GM12878 (cell line): ENCODE data around the gene MTMR3. TPM values are rescaled to one million over a fixed set of nuclear protein-coding genes. Genes with fewer than 3 reads are reported as not detected.

Source experiments
- ATAC-seq: fragments of 200-7000 bp; cut with Tn5 transposase; 3 replicates; pipeline ENCODE4 v1.9.1; 2020; ENCODE audit warnings: mild to moderate bottlenecking, moderate library complexity
- BruUV-seq: library from RNA; stranded (reverse); fragments of 400-500 nt; replicated peaks from 2 replicates; lab custom pipeline; 2021; lab: Mats Ljungman, UMichigan
- CTCF ChIA-PET: fragments of 300-600 bp; sonication (Branson Sonifier 250); formaldehyde crosslinking; extraction: SDS; loops from one replicate; lab custom pipeline; 2021; ENCODE audit warnings: inconsistent platforms; lab: Yijun Ruan, JAX
- POLR2A ChIA-PET: fragments of 350-600 bp; formaldehyde crosslinking; extraction: SDS; loops from one replicate; lab custom pipeline; 2021; ENCODE audit warnings: inconsistent platforms; lab: Charles Lee
- RAD21 ChIA-PET: fragments of 300-600 bp; sonication (Branson Sonifier 250); formaldehyde crosslinking; loops from one replicate; lab custom pipeline; 2023; ENCODE audit warnings: antibody characterized with exemption; ENCODE audit not compliant: unreplicated experiment; lab: Charles Lee
- SMC1A ChIA-PET: fragments of 300-600 bp; sonication (Branson Sonifier 250); formaldehyde crosslinking; loops from one replicate; lab custom pipeline; 2023; ENCODE audit not compliant: unreplicated experiment, uncharacterized antibody; lab: Charles Lee
- DNase-seq: peaks from one replicate; pipeline ENCODE4 v3.0.0-alpha.2; 2011; ENCODE audit warnings: low read depth, low spot score
- FAIRE-seq: peaks from 3 replicates; lab custom pipeline; 2011; peaks lifted over from hg19 to GRCh38; lab: Jason Lieb, UNC
- H2AFZ ChIP-seq: 2 replicates; pipeline ENCODE4 v1.6.0; 2011; ENCODE audit warnings: low read depth, low read length, control low read depth; ENCODE audit not compliant: control insufficient read depth
- H3K27ac ChIP-seq: 2 replicates; pipeline ENCODE4 v1.5.1; 2011; ENCODE audit warnings: control low read depth; ENCODE audit not compliant: control insufficient read depth, insufficient read depth
- H3K27me3 ChIP-seq, 2 experiments: replicated peaks in 1 of 2; 2 replicates each; pipeline versions ENCODE4 v1.6.0 to v1.6.1; 2011; ENCODE audit warnings: low read length in 1 of 2; ENCODE audit not compliant: control insufficient read depth in 2 of 2, insufficient read depth in 2 of 2
- H3K36me3 ChIP-seq, 2 experiments: 2 replicates each; pipeline ENCODE4 v1.5.1; 2011; ENCODE audit warnings: low read length in 1 of 2; ENCODE audit not compliant: control insufficient read depth in 2 of 2, insufficient read depth in 2 of 2
- H3K4me1 ChIP-seq: 2 replicates; pipeline ENCODE4 v1.6.1; 2011; ENCODE audit warnings: mild to moderate bottlenecking, low read length, moderate library complexity, mixed read lengths; ENCODE audit not compliant: control insufficient read depth, insufficient read depth
- H3K4me2 ChIP-seq: 2 replicates; pipeline ENCODE4 v1.6.0; 2011; ENCODE audit warnings: control low read depth; ENCODE audit not compliant: control insufficient read depth, insufficient read depth
- H3K4me3 ChIP-seq: fragments of 200-600 bp; sonication (generic); 2 replicates; pipeline ENCODE4 v1.5.1; 2016
- H3K79me2 ChIP-seq: 2 replicates; pipeline ENCODE4 v1.6.0; 2011; ENCODE audit warnings: low read length; ENCODE audit not compliant: control insufficient read depth, insufficient read depth
- H3K9ac ChIP-seq: 2 replicates; pipeline ENCODE4 v1.8.0; 2011; ENCODE audit warnings: low read length, control low read depth, mixed read lengths; ENCODE audit not compliant: control insufficient read depth, insufficient read depth
- H3K9me3 ChIP-seq: replicated peaks from 3 replicates; pipeline ENCODE4 v1.5.1; 2011; ENCODE audit warnings: mild to moderate bottlenecking, low read length; ENCODE audit not compliant: control insufficient read depth, insufficient read depth
- H4K20me1 ChIP-seq: 2 replicates; pipeline ENCODE4 v1.6.0; 2011; ENCODE audit not compliant: control insufficient read depth, insufficient read depth
- CBX3 ChIP-seq: fragments of 200-600 bp; sonication (generic); IDR thresholded peaks from 2 replicates; pipeline ENCODE4 v1.6.1; 2016; ENCODE audit warnings: low read depth, borderline replicate concordance
- EP300 ChIP-seq, 2 experiments: fragments of 150-350 bp in 1 of 2; IDR thresholded peaks; 2 replicates each; pipeline ENCODE4 v1.6.1; 2011 to 2012; ENCODE audit warnings: low read depth in 2 of 2, low read length in 2 of 2, borderline replicate concordance in 1 of 2, improper control_type of control experiment in 1 of 2, inconsistent platforms in 1 of 2; ENCODE audit not compliant: control insufficient read depth in 1 of 2
- ETV6 ChIP-seq, 2 experiments: fragments of 450-650 bp in 1 of 2; IDR thresholded peaks in 1 of 2; conservative IDR thresholded peaks in 1 of 2; 2 replicates each; pipeline ENCODE4 v1.6.1; 2014; ENCODE audit warnings: antibody characterized with exemption in 1 of 2, borderline replicate concordance in 1 of 2, low read depth in 1 of 2, mild to moderate bottlenecking in 1 of 2, moderate library complexity in 1 of 2
- NR2C2 ChIP-seq: IDR thresholded peaks from 2 replicates; pipeline ENCODE4 v1.6.1; 2011; ENCODE audit warnings: borderline replicate concordance, low read depth; ENCODE audit not compliant: control insufficient read depth, insufficient read length
- PAX8 ChIP-seq: fragments of 450-650 bp; IDR thresholded peaks from 2 replicates; pipeline ENCODE4 v1.6.1; 2017; ENCODE audit warnings: mild to moderate bottlenecking, moderate library complexity
- POLR2A ChIP-seq: IDR thresholded peaks from 2 replicates; pipeline ENCODE4 v1.6.1; 2011; ENCODE audit warnings: low read depth, mild to moderate bottlenecking, low read length
- RAD21 ChIP-seq: IDR thresholded peaks from 2 replicates; pipeline ENCODE4 v1.6.1; 2011; ENCODE audit warnings: mild to moderate bottlenecking, low read depth, low read length, moderate library complexity; ENCODE audit not compliant: insufficient read depth
- SMARCA5 ChIP-seq: fragments of 450-650 bp; IDR thresholded peaks from 2 replicates; pipeline ENCODE4 v1.6.1; 2017; ENCODE audit warnings: mild to moderate bottlenecking
- ZBTB33 ChIP-seq: fragments of 450-650 bp; IDR thresholded peaks from 2 replicates; pipeline ENCODE4 v1.6.1; 2017; ENCODE audit warnings: mild to moderate bottlenecking
- WGBS: methylation state at CpG from one replicate; pipeline ENCODE4 v1.1.6; 2016; ENCODE audit warnings: low lambda C conversion rate; ENCODE audit not compliant: insufficient replicate concordance, insufficient coverage; ENCODE audit errors: missing lambda C conversion rate; 5-methylcytosine and 5-hydroxymethylcytosine counted together
- in situ Hi-C: fragments of 300-500 bp; cut with MboI; formaldehyde crosslinking; loops from 9 replicates; pipeline ENCODE4 v1.14.3; 2018; ENCODE audit warnings: mixed read lengths
- intact Hi-C: fragments of 100-400 bp; cut with micrococcal nuclease; formaldehyde crosslinking; loops from one replicate; pipeline ENCODE4 v1.14.2; 2022; ENCODE audit not compliant: unreplicated experiment
- polyA plus RNA-seq, 11 experiments: library from polyadenylated mRNA; depleted of rRNA in 4 of 11; unstranded in 6 of 11; stranded (reverse) in 5 of 11; fragments of >200 nt; fragmentation: Nextera tagmentation in 4 of 11; fragmentation: Illumina TruSeq in 1 of 11; extraction: Ambion mirVana in 4 of 11; extraction: Trizol in 1 of 11; gene quantifications; 1 replicate in 1 of 11; 2 replicates in 10 of 11; pipeline versions ENCODE4 v1.2.1 to v1.2.3, GENCODE V29; 2011 to 2016; ENCODE audit warnings: inconsistent platforms in 2 of 11, missing spikeins in 2 of 11, low read depth in 1 of 11
- total RNA-seq, 4 experiments: library from RNA; depleted of rRNA in 3 of 4; stranded (reverse); fragments of >200 nt in 3 of 4; fragmentation: Illumina TruSeq in 1 of 4; extraction: Trizol in 1 of 4; gene quantifications; 2 replicates each; pipeline versions ENCODE4 v1.2.1 to v1.2.3, GENCODE V29; 2013 to 2021
- TF ChIP-seq, protein P1 (sequence below): fragments of 450-650 bp; IDR thresholded peaks from 2 replicates; pipeline ENCODE4 v1.6.1; 2016; ENCODE audit warnings: mild to moderate bottlenecking, moderate library complexity, borderline replicate concordance

MTMR3 gene
- total and polyA plus RNA-seq, 10 of the 15 experiments (the other 5 are each of a cell fraction or from before 2014, with no cell fraction given), result 1.4 to 23.7 (median 10.6) TPM

DNA sequence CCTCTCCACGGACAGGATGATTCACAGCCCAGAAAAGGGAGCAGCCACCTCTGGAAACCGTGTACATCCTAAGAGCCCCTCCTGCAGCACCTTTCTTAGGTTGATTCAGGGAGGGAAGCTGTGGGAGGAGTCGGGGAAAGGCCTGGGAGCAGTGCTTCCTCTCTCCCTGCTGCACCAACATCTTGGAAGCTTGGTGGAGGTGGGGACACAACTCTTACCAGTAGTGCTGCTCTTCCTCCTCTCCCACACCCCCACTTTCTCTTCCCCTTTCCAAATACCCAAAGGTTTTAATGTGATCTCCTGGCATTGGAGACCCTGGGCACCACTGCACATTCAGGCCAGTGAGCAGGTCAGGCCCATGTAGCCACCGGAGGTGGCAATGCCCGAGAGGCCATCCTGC lies 150.9 kb downstream of the MTMR3 start (continued):
- TF ChIP-seq EP300 (IDR thresholded peaks at IDR 0.05; ENCODE audit: borderline replicate concordance in 1 of 2, control insufficient read depth in 1 of 2, low read depth in 2 of 2, low read length in 2 of 2) (no peak), PAX8 (no peak)

GRCh38 chr22:30036656-30037055 lies 153.7 kb downstream of the MTMR3 start:
- no peaks in the 10 kb centered on the region for H3K9me3 ChIP-seq
- in situ Hi-C loops, result no loop called here
- intact Hi-C loops, result no loop called here
- H3K4me1 ChIP-seq, result no peaks in the 10 kb centered on the region
- ChIA-PET CTCF (no interaction called here), SMC1A (interaction anchor here (2.2 kb wide), 1 partner anchor 39 kb away, joined by 5 read pairs; no protein-coding TSS in a partner anchor), POLR2A (no interaction called here), RAD21 (no interaction called here)
- H4K20me1 ChIP-seq, result no peaks in the 10 kb centered on the region
- H3K9ac ChIP-seq, result no peak overlapping the region
- no peak overlapping the region for H3K4me3 ChIP-seq
- H3K4me2 ChIP-seq, result no peak overlapping the region
- no peaks in the 10 kb centered on the region for H3K79me2 ChIP-seq
- WGBS, result 0% methylated on average over 2 of the region's 2 CpGs
- H3K27ac ChIP-seq, result no peak overlapping the region
- H3K36me3 ChIP-seq, result no peaks in the 10 kb centered on the region
- H3K27me3 ChIP-seq, result no peaks in the 10 kb centered on the region
- no peak overlapping the region for H2AFZ ChIP-seq
- TF ChIP-seq ETV6 (conservative IDR thresholded peaks at IDR 0.05 in 1 of 2, IDR thresholded peaks at IDR 0.05 in 1 of 2; ENCODE audit: borderline replicate concordance in 1 of 2, low read depth in 1 of 2) (no peak), POLR2A (no peak)
- ATAC-seq (no peak), DNase-seq (no peak), FAIRE-seq (no peak)
- BruUV-seq, result no TSS peak

GRCh38 chr22:30038219-30038618 lies 155.2 kb downstream of the MTMR3 start:
- H3K9ac ChIP-seq, result no peak overlapping the region
- WGBS, result 63% methylated on average over 3 of the region's 3 CpGs
- in situ Hi-C loops (no loop called here), intact Hi-C loops (no loop called here)
- no peak overlapping the region for H3K4me3 ChIP-seq
- H3K9me3 ChIP-seq, result no peaks in the 10 kb centered on the region
- H2AFZ ChIP-seq, result no peak overlapping the region
- FAIRE-seq (no peak), ATAC-seq (no peak), DNase-seq (no peak)
- no peak overlapping the region for H3K4me2 ChIP-seq
- no peaks in the 10 kb centered on the region for H3K27me3 ChIP-seq
- no peaks in the 10 kb centered on the region for H4K20me1 ChIP-seq
- POLR2A ChIA-PET, result no interaction called here
- no TSS peak for BruUV-seq
- no peaks in the 10 kb centered on the region for H3K79me2 ChIP-seq
- CTCF ChIA-PET, result interaction anchor here (0.8 to 1.5 kb wide), 2 partner anchors 10 to 39 kb away, joined by 3 to 6 read pairs; no protein-coding TSS in a partner anchor
- H3K27ac ChIP-seq, result no peak overlapping the region
- H3K36me3 ChIP-seq, result no peaks in the 10 kb centered on the region
- no peaks in the 10 kb centered on the region for H3K4me1 ChIP-seq
- RAD21 ChIA-PET, result no interaction called here
- SMC1A ChIA-PET, result interaction anchor here (0.6 kb wide), 1 partner anchor 47 kb away, joined by 3 read pairs; no protein-coding TSS in a partner anchor
- no peak for TF ChIP-seq NR2C2
- no peak for TF ChIP-seq ZBTB33
- TF ChIP-seq, protein P1, sequence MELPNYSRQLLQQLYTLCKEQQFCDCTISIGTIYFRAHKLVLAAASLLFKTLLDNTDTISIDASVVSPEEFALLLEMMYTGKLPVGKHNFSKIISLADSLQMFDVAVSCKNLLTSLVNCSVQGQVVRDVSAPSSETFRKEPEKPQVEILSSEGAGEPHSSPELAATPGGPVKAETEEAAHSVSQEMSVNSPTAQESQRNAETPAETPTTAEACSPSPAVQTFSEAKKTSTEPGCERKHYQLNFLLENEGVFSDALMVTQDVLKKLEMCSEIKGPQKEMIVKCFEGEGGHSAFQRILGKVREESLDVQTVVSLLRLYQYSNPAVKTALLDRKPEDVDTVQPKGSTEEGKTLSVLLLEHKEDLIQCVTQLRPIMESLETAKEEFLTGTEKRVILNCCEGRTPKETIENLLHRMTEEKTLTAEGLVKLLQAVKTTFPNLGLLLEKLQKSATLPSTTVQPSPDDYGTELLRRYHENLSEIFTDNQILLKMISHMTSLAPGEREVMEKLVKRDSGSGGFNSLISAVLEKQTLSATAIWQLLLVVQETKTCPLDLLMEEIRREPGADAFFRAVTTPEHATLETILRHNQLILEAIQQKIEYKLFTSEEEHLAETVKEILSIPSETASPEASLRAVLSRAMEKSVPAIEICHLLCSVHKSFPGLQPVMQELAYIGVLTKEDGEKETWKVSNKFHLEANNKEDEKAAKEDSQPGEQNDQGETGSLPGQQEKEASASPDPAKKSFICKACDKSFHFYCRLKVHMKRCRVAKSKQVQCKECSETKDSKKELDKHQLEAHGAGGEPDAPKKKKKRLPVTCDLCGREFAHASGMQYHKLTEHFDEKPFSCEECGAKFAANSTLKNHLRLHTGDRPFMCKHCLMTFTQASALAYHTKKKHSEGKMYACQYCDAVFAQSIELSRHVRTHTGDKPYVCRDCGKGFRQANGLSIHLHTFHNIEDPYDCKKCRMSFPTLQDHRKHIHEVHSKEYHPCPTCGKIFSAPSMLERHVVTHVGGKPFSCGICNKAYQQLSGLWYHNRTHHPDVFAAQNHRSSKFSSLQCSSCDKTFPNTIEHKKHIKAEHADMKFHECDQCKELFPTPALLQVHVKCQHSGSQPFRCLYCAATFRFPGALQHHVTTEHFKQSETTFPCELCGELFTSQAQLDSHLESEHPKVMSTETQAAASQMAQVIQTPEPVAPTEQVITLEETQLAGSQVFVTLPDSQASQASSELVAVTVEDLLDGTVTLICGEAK, result no peak
- TF ChIP-seq RAD21, result no peak
- no peak for TF ChIP-seq SMARCA5
- TF ChIP-seq CBX3, result no peak
